Neural cell (in vitro differentiated cells): ENCODE measurements around the gene LRRC8D.
"Not testable (repeated sequence)": the region's sequence is repeated elsewhere in the genome, so short reads cannot be mapped to it uniquely, and the experiment has no call there.

Source experiments
- EZH2 ChIP-seq: fragments of 200-600, 300-800 bp; shearing (Covaris generic), sonication (generic); IDR thresholded peaks from 2 replicates; pipeline ENCODE4 v1.6.1; 2014; ENCODE audit warnings: antibody characterized with exemption, low read length, borderline replicate concordance, mild to moderate bottlenecking; ENCODE audit not compliant: insufficient read depth, poor library complexity, severe bottlenecking
- MXI1 ChIP-seq: fragments of 450-650 bp; conservative IDR thresholded peaks from 2 replicates; pipeline ENCODE4 v1.6.1; 2014; ENCODE audit warnings: antibody characterized with exemption, mild to moderate bottlenecking; ENCODE audit not compliant: poor library complexity, severe bottlenecking
- TF ChIP-seq, protein P1 (sequence below): fragments of 450-650 bp; IDR thresholded peaks from 2 replicates; pipeline ENCODE4 v1.5.1; 2014; ENCODE audit warnings: antibody characterized with exemption, mild to moderate bottlenecking, moderate library complexity; ENCODE audit not compliant: poor library complexity, severe bottlenecking

GRCh38 chr1:89777271-89777670 lies 43.6 kb upstream of the LRRC8D start:
- TF ChIP-seq, protein P1, sequence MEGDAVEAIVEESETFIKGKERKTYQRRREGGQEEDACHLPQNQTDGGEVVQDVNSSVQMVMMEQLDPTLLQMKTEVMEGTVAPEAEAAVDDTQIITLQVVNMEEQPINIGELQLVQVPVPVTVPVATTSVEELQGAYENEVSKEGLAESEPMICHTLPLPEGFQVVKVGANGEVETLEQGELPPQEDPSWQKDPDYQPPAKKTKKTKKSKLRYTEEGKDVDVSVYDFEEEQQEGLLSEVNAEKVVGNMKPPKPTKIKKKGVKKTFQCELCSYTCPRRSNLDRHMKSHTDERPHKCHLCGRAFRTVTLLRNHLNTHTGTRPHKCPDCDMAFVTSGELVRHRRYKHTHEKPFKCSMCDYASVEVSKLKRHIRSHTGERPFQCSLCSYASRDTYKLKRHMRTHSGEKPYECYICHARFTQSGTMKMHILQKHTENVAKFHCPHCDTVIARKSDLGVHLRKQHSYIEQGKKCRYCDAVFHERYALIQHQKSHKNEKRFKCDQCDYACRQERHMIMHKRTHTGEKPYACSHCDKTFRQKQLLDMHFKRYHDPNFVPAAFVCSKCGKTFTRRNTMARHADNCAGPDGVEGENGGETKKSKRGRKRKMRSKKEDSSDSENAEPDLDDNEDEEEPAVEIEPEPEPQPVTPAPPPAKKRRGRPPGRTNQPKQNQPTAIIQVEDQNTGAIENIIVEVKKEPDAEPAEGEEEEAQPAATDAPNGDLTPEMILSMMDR = not testable (repeated sequence)
- TF ChIP-seq MXI1, EZH2: not testable (repeated sequence)
